ENCODE results near the gene IQGAP3. TPM values are rescaled to one million over a fixed set of nuclear protein-coding genes. Genes with fewer than 3 reads are reported as not detected.

IQGAP3 gene
- total RNA-seq, 1 donor from 2014 or later = 0.16 TPM

- DNase-seq (ENCODE audit: low spot score) = no peak
- intact Hi-C loops (cut with DNase I) = no loop called here
These were observed 95.7 kb downstream of the IQGAP3 start for GRCh38 chr1:156476501-156477298.

- peak; percentile 90 for DNase-seq (ENCODE audit: low spot score)
- intact Hi-C loops (cut with DNase I) = loop anchor here (1.0 kb wide), 1 partner anchor 19 kb away; no protein-coding TSS in a partner anchor
These were observed 96.5 kb downstream of the IQGAP3 start for GRCh38 chr1:156475568-156476500.

Other genes with a start within 250 kb of the IQGAP3 start
- gene CCT3, start 234.3 kb downstream of the IQGAP3 start, total RNA-seq = 127 TPM
- not detected for gene TSACC, start 234.0 kb downstream of the IQGAP3 start, total RNA-seq
- not detected for gene RHBG, start 203.4 kb downstream of the IQGAP3 start, total RNA-seq
- 93.1 TPM for gene MEF2D, start 71.8 kb downstream of the IQGAP3 start, total RNA-seq
- gene TTC24, start 7.2 kb upstream of the IQGAP3 start, total RNA-seq = not detected
- 91.4 TPM for gene NAXE, start 19.2 kb upstream of the IQGAP3 start, total RNA-seq
- 15.5 TPM for gene GPATCH4, start 28.9 kb upstream of the IQGAP3 start, total RNA-seq
- gene HAPLN2, start 46.9 kb upstream of the IQGAP3 start, total RNA-seq = 0.43 TPM
- 0.16 TPM for gene BCAN, start 69.6 kb upstream of the IQGAP3 start, total RNA-seq
- gene NES, start 104.8 kb upstream of the IQGAP3 start, total RNA-seq = 699 TPM
- 3.7 TPM for gene CRABP2, start 133.0 kb upstream of the IQGAP3 start, total RNA-seq
- gene METTL25B, start 155.9 kb upstream of the IQGAP3 start, total RNA-seq = 14.7 TPM
- 12.4 TPM for gene ISG20L2, start 156.2 kb upstream of the IQGAP3 start, total RNA-seq
- gene MRPL24, start 168.5 kb upstream of the IQGAP3 start, total RNA-seq = 66.1 TPM
- gene HDGF, start 179.1 kb upstream of the IQGAP3 start, total RNA-seq = 131 TPM
- 44.5 TPM for gene PRCC, start 195.0 kb upstream of the IQGAP3 start, total RNA-seq
- 1.4 TPM for gene SH2D2A, start 244.3 kb upstream of the IQGAP3 start, total RNA-seq

Measured in cardiac septum (tissue), 1 donor.